ENCODE data around the gene TSPAN33.

Gene TSPAN33

GRCh38 chr7:129101746-129102145 lies 42.8 kb upstream of the TSPAN33 start:
- Histone ChIP-seq H3K4me1 (peaks cover 21% of the 10 kb centered on the region), H2AFZ (peak overlapping the region; percentile 34), H3K27me3 (ENCODE audit: control insufficient read depth, insufficient read depth, low read length) (no peaks in the 10 kb centered on the region), H3K27ac (peak overlapping the region; percentile 84), H3K36me3 (ENCODE audit: control insufficient read depth, insufficient read depth, low read length) (no peaks in the 10 kb centered on the region), H3K4me2 (ENCODE audit: low read length) (no peak overlapping the region), H3K4me3 (ENCODE audit: low read depth, low read length) (no peak overlapping the region), H3K9ac (no peak overlapping the region), H3K9me3 (ENCODE audit: control insufficient read depth, low read length) (no peaks in the 10 kb centered on the region), H3K79me2 (no peaks in the 10 kb centered on the region)
- no peak for TF ChIP-seq CTCF (IDR thresholded peaks at IDR 0.05)

GRCh38 chr7:129103561-129104324 lies 40.8 kb upstream of the TSPAN33 start:
- H3K4me3 ChIP-seq (ENCODE audit: low read depth, low read length), result no peak overlapping the region
- H3K79me2 ChIP-seq, result no peaks in the 10 kb centered on the region
- H3K27me3 ChIP-seq (ENCODE audit: control insufficient read depth, insufficient read depth, low read length), result no peaks in the 10 kb centered on the region
- H3K9me3 ChIP-seq (ENCODE audit: control insufficient read depth, low read length), result no peaks in the 10 kb centered on the region
- no peak overlapping the region for H3K4me2 ChIP-seq (ENCODE audit: low read length)
- peak overlapping the region; percentile 82 for H2AFZ ChIP-seq
- H3K9ac ChIP-seq, result no peak overlapping the region
- H3K27ac ChIP-seq, result no peak overlapping the region
- no peak for TF ChIP-seq CTCF (IDR thresholded peaks at IDR 0.05)
- no peaks in the 10 kb centered on the region for H3K36me3 ChIP-seq (ENCODE audit: control insufficient read depth, insufficient read depth, low read length)
- H3K4me1 ChIP-seq, result peaks cover 21% of the 10 kb centered on the region

- H3K4me2 ChIP-seq (ENCODE audit: low read length), result no peak overlapping the region
- H3K36me3 ChIP-seq (ENCODE audit: control insufficient read depth, insufficient read depth, low read length), result no peaks in the 10 kb centered on the region
- H3K79me2 ChIP-seq, result no peaks in the 10 kb centered on the region
- H2AFZ ChIP-seq, result no peak overlapping the region
- no peak for TF ChIP-seq CTCF (IDR thresholded peaks at IDR 0.05)
- no peaks in the 10 kb centered on the region for H3K9me3 ChIP-seq (ENCODE audit: control insufficient read depth, low read length)
- H3K4me1 ChIP-seq, result no peaks in the 10 kb centered on the region
- H3K9ac ChIP-seq, result no peak overlapping the region
- no peaks in the 10 kb centered on the region for H3K27me3 ChIP-seq (ENCODE audit: control insufficient read depth, insufficient read depth, low read length)
- no peak overlapping the region for H3K27ac ChIP-seq
- H3K4me3 ChIP-seq (ENCODE audit: low read depth, low read length), result no peak overlapping the region
These were observed 35.9 kb upstream of the TSPAN33 start for GRCh38 chr7:129108581-129108980.

DNA sequence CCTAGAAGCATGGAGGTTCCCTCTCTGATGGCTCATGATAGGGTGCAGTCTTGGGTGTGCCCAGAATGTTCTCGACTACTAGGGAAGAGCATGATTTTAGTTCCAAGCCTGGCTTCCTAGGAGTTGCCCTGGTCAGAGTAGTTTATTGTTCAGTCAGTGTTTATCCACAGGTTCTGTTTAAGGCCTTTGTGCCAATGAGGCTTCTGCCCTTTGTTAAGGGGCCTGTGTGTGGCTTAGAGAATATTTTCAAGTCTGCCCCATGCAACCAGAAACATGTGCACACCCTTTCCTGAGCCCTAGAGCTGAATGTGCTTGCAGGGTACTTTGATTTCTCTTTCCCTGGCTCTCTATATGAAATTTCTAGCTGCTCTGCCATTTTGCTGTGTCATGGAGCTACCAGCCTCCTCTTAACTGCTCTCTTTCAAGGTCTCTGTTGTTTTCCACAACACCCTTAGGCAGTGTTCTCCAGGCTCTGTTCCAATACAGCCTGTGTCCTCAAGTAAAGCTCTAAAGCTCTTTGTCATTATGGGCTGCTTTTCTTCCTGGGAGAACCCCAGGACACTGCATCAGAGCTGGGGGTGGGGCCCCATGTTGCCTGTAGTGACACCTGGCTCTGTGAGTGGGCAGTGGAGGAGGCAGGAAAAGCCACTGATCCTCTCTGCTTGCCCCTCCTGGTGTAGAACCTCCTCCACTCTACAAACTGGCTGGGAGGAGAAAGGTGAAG lies 34.1 kb upstream of the TSPAN33 start:
- no peak overlapping the region for H3K4me2 ChIP-seq (ENCODE audit: low read length)
- H3K79me2 ChIP-seq, result no peaks in the 10 kb centered on the region
- H2AFZ ChIP-seq, result peak overlapping the region; percentile 42
- H3K27ac ChIP-seq, result no peak overlapping the region
- no peaks in the 10 kb centered on the region for H3K27me3 ChIP-seq (ENCODE audit: control insufficient read depth, insufficient read depth, low read length)
- no peaks in the 10 kb centered on the region for H3K36me3 ChIP-seq (ENCODE audit: control insufficient read depth, insufficient read depth, low read length)
- no peaks in the 10 kb centered on the region for H3K9me3 ChIP-seq (ENCODE audit: control insufficient read depth, low read length)
- TF ChIP-seq CTCF (IDR thresholded peaks at IDR 0.05), result no peak
- no peak overlapping the region for H3K9ac ChIP-seq
- no peaks in the 10 kb centered on the region for H3K4me1 ChIP-seq
- no peak overlapping the region for H3K4me3 ChIP-seq (ENCODE audit: low read depth, low read length)

Measured in parathyroid adenoma (tissue), 2 donors.